ENCODE measurements around the gene IGF2BP3. TPM values are rescaled to one million over a fixed set of nuclear protein-coding genes. Genes with fewer than 3 reads are reported as not detected.

Gene IGF2BP3
- total and polyA plus RNA-seq, 2 donors (not counting 3 experiments of a cell fraction or from before 2014, with no cell fraction given) = 41.2 to 111 TPM

DNA sequence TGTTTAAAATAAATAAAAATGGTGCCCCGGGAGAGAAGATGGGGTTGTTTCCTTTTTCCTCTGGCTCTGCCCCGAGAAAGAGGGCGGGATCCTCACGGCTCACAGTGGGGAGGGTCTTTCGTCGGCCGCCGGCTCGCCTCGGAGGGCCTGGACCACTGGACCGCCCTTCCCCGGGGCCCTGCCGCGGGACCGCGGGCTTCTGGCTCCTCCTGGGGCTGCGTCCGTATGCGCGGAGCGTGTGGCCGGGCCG, 3.5 kb upstream of the IGF2BP3 start:
- Histone ChIP-seq H3K9me1 (replicated peaks; ENCODE audit: control insufficient read depth, extremely low read depth, insufficient read depth, low read length) (no peaks in the 10 kb centered on the region), H3K79me2 (ENCODE audit: control insufficient read depth, insufficient read depth, low read length) (peaks cover 12% of the 10 kb centered on the region), H3K4me3 (replicated peaks in 1 of 3; ENCODE audit: insufficient read depth in 1 of 3, low read depth in 1 of 3, low read length in 3 of 3) (peak overlapping the region; percentile 11 to 74 (median 50)), H3K27me3 (ENCODE audit: control insufficient read depth in 2 of 2, insufficient read depth in 2 of 2, low read length in 2 of 2) (peaks cover 24 to 41% of the 10 kb centered on the region in 2 experiments), H3K4me2 (ENCODE audit: insufficient read depth, low read length) (peak overlapping the region; percentile 69), H3K9me3 (replicated peaks; ENCODE audit: control insufficient read depth, insufficient read depth, low read length) (no peaks in the 10 kb centered on the region), H3K9ac (replicated peaks; ENCODE audit: extremely low read depth, insufficient read depth, low read length) (peak overlapping the region; percentile 63), H3K27ac (ENCODE audit: insufficient read depth, low read depth, low read length) (peak overlapping the region; percentile 29), H3K36me3 (ENCODE audit: control insufficient read depth in 2 of 2, extremely low read depth in 1 of 2, insufficient read depth in 2 of 2, low read length in 2 of 2) (no peaks in the 10 kb centered on the region), H4K20me1 (replicated peaks; ENCODE audit: control insufficient read depth, extremely low read depth, insufficient read depth, low read length) (no peaks in the 10 kb centered on the region), H3K4me1 (ENCODE audit: control insufficient read depth, extremely low read depth, insufficient read depth, low read length) (peaks cover 19% of the 10 kb centered on the region), H2AFZ (ENCODE audit: low read depth, low read length) (peak overlapping the region; percentile 84)
- no TSS peak for BruUV-seq (replicated peaks)
- ChIA-PET CTCF (interaction anchor here (1.4 to 2.0 kb wide), 2 partner anchors 116 to 201 kb away, joined by 12 to 14 read pairs; no protein-coding TSS in a partner anchor), POLR2A (interaction anchor here (0.6 to 1.2 kb wide), 2 partner anchors 11 to 158 kb away, joined by 3 to 8 read pairs; no protein-coding TSS in a partner anchor)
- dilution Hi-C loops (cut with MboI; ENCODE audit: extremely low pct_ligation_motif_present, low sequenced_read_pairs) (no loop called here), intact Hi-C loops (cut with micrococcal nuclease) (loop anchor here (2.0 to 10.0 kb wide), 2 partner anchors 17 to 289 kb away; partner anchors contain the start of gene NUP42)
- FAIRE-seq (no peak), DNase-seq (ENCODE audit: low read depth, low spot score) (no peak)
- TF ChIP-seq EZH2 (IDR thresholded peaks at IDR 0.05; ENCODE audit: borderline replicate concordance, low read depth, low read length, severe bottlenecking) (no peak), JUN (IDR thresholded peaks at IDR 0.05; ENCODE audit: borderline replicate concordance, insufficient read depth, insufficient read length, low read depth) (no peak), GATA2 (IDR thresholded peaks at IDR 0.05; ENCODE audit: insufficient read depth, insufficient read length, low read depth, low read length) (no peak), POLR2A (IDR thresholded peaks at IDR 0.05; ENCODE audit: low read depth, low read length) (no peak), MYC (IDR thresholded peaks at IDR 0.05; ENCODE audit: low read depth, low read length) (no peak), POLR2AphosphoS5 (IDR thresholded peaks at IDR 0.05; ENCODE audit: insufficient read depth, low read depth, low read length) (no peak), FOS (IDR thresholded peaks at IDR 0.05; ENCODE audit: borderline replicate concordance, insufficient read depth, low read length) (no peak)
- TF ChIP-seq, protein P1, sequence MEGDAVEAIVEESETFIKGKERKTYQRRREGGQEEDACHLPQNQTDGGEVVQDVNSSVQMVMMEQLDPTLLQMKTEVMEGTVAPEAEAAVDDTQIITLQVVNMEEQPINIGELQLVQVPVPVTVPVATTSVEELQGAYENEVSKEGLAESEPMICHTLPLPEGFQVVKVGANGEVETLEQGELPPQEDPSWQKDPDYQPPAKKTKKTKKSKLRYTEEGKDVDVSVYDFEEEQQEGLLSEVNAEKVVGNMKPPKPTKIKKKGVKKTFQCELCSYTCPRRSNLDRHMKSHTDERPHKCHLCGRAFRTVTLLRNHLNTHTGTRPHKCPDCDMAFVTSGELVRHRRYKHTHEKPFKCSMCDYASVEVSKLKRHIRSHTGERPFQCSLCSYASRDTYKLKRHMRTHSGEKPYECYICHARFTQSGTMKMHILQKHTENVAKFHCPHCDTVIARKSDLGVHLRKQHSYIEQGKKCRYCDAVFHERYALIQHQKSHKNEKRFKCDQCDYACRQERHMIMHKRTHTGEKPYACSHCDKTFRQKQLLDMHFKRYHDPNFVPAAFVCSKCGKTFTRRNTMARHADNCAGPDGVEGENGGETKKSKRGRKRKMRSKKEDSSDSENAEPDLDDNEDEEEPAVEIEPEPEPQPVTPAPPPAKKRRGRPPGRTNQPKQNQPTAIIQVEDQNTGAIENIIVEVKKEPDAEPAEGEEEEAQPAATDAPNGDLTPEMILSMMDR (IDR thresholded peaks at IDR 0.05; ENCODE audit: extremely low read depth in 1 of 2, insufficient read depth in 1 of 2, low read depth in 1 of 2, low read length in 2 of 2) = no peak
- TF ChIP-seq, protein P2, sequence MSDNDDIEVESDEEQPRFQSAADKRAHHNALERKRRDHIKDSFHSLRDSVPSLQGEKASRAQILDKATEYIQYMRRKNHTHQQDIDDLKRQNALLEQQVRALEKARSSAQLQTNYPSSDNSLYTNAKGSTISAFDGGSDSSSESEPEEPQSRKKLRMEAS (IDR thresholded peaks at IDR 0.05; ENCODE audit: insufficient read depth, insufficient read length) = no peak

Measured in endothelial cell of umbilical vein (primary cell).